ENCODE data around the gene NRIP3. TPM values are rescaled to one million over a fixed set of nuclear protein-coding genes. Genes with fewer than 3 reads are reported as not detected.

NRIP3 gene
- total and polyA plus RNA-seq, 9 of the 15 experiments (the other 6 are each of a cell fraction or from before 2014, with no cell fraction given): 4.4 to 18.7 (median 11.6) TPM

DNA sequence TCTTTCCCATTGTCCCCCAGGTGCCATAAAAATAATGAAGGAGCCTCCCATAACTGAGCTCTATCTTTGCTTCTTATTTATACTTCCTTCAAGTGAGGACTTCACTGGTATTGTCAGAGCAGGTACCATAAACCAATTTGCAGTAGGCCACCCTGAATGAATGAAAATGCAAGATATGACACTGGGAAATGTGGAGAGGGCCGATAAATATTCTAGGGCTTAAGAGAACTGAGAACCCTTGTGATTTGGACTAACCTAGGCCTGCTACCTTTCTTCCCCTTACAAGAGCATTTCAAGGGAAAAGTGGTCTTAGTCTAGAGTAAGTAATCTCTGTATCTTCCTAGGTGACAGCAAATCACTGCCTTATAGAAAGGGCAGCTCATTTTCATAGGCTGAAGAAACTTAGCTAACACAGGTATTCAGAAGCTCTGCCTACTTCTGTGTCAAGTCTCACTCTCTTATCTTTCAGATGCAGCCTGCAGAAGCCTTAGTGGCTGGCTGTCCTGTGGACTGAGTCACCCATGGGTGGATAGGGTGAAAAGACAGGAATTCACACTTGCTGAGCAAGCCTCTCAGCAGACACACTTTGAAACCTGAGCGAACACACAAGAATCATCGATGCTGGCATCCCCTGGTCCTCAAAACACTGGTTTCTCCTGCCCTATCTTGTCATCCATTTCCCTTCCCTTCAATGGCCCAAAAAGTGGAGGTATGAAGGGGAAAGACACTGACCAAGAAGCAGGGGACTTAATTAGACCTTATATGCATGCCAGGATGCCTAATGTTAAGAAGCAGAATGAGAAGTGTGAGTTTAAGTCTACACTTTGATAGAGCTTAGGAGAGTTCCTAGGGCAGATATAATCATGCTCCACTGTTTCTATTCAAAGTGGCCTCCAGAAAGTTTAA, 15.2 kb downstream of the NRIP3 start (continued):
- TF ChIP-seq KAT7 (CRISPR knock-in tag; IDR thresholded peaks at IDR 0.05; ENCODE audit: borderline replicate concordance): peak; percentile 51; the same call in 1 of the 2 replicates
- 0 out of 2 replicates have a peak, but pooled peaks have one; percentile 19 for TF ChIP-seq TFAP4 (CRISPR knock-in tag; IDR thresholded peaks at IDR 0.05; ENCODE audit: borderline replicate concordance)
- peak in 1 of 2 experiments; percentile 72; a peak in 2 of 4 replicates for TF ChIP-seq TEAD1 (CRISPR knock-in tag; IDR thresholded peaks at IDR 0.05)
- peak; percentile 88 for TF ChIP-seq MTA2 (IDR thresholded peaks at IDR 0.05; ENCODE audit: low read depth)
- TF ChIP-seq NFXL1 (CRISPR knock-in tag; IDR thresholded peaks at IDR 0.05): no peak
- peak; percentile 76 for TF ChIP-seq FOXM1 (IDR thresholded peaks at IDR 0.05; ENCODE audit: low read depth)
- TF ChIP-seq FOXM1 (CRISPR knock-in tag; IDR thresholded peaks at IDR 0.05; ENCODE audit: low read depth): no peak
- TF ChIP-seq SIX5 (IDR thresholded peaks at IDR 0.05; ENCODE audit: borderline replicate concordance in 1 of 2, insufficient read depth in 1 of 2, low read depth in 1 of 2, low read length in 2 of 2): no peak
- TF ChIP-seq FUS (optimal IDR thresholded peaks at IDR 0.05; ENCODE audit: low read depth, low read length): no peak
- TF ChIP-seq PHTF2 (CRISPR knock-in tag; IDR thresholded peaks at IDR 0.05): no peak
- peak in 1 of 2 experiments; percentile 87 for TF ChIP-seq RCOR1 (IDR thresholded peaks at IDR 0.05; ENCODE audit: borderline replicate concordance in 1 of 2, low read depth in 2 of 2, low read length in 2 of 2)
- no peak for TF ChIP-seq CXXC5 (CRISPR knock-in tag; IDR thresholded peaks at IDR 0.05)
- TF ChIP-seq, protein P1, sequence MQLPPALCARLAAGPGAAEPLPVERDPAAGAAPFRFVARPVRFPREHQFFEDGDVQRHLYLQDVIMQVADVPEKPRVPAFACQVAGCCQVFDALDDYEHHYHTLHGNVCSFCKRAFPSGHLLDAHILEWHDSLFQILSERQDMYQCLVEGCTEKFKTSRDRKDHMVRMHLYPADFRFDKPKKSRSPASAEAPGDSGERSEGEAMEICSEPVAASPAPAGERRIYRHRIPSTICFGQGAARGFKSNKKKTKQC (CRISPR knock-in tag; IDR thresholded peaks at IDR 0.05): no peak
- peak; percentile 80; the same call in 1 of the 2 replicates for TF ChIP-seq POLR2AphosphoS5 (IDR thresholded peaks at IDR 0.05; ENCODE audit: control insufficient read depth, insufficient read depth, low read depth, low read length)
- peak; percentile 95 for TF ChIP-seq CBFA2T3 (IDR thresholded peaks at IDR 0.05)
- TF ChIP-seq SMARCC2 (IDR thresholded peaks at IDR 0.05; ENCODE audit: low read depth): peak; percentile 96
- peak; percentile 43 to 58 for TF ChIP-seq NRF1 (conservative IDR thresholded peaks at IDR 0.05 in 1 of 2, IDR thresholded peaks at IDR 0.05 in 1 of 2)
- TF ChIP-seq ZNF589 (CRISPR knock-in tag; IDR thresholded peaks at IDR 0.05; ENCODE audit: low read depth): peak; percentile 67; the same call in 1 of the 2 replicates
- no peak for TF ChIP-seq PPARD (CRISPR knock-in tag; IDR thresholded peaks at IDR 0.05)
- TF ChIP-seq HDAC8 (tag; IDR thresholded peaks at IDR 0.05): no peak
- no peak for TF ChIP-seq ZNF12 (CRISPR knock-in tag; IDR thresholded peaks at IDR 0.05)
- TF ChIP-seq XRCC5 (IDR thresholded peaks at IDR 0.05; ENCODE audit: low read depth, low read length): peak; percentile 74; the same call in 1 of the 2 replicates
- 0 out of 2 replicates have a peak, but pooled peaks have one; percentile 51 for TF ChIP-seq DMBX1 (CRISPR knock-in tag; IDR thresholded peaks at IDR 0.05; ENCODE audit: borderline replicate concordance)
- TF ChIP-seq ZFX (CRISPR knock-in tag; IDR thresholded peaks at IDR 0.05): peak; percentile 32; the same call in 1 of the 2 replicates
- no peak for TF ChIP-seq ZZZ3 (IDR thresholded peaks at IDR 0.05)
- TF ChIP-seq C11orf30 (IDR thresholded peaks at IDR 0.05; ENCODE audit: low read depth): peak; percentile 64
- TF ChIP-seq ARNT (IDR thresholded peaks at IDR 0.05): 0 out of 4 replicates have a peak, but pooled peaks of 1 of the 2 experiments have one; percentile 35
- TF ChIP-seq HDAC3 (IDR thresholded peaks at IDR 0.05; ENCODE audit: borderline replicate concordance, partially characterized antibody): peak; percentile 53

Measured in K562 (cell line).